ENCODE data around the gene GPSM1.

Gene GPSM1

DNA sequence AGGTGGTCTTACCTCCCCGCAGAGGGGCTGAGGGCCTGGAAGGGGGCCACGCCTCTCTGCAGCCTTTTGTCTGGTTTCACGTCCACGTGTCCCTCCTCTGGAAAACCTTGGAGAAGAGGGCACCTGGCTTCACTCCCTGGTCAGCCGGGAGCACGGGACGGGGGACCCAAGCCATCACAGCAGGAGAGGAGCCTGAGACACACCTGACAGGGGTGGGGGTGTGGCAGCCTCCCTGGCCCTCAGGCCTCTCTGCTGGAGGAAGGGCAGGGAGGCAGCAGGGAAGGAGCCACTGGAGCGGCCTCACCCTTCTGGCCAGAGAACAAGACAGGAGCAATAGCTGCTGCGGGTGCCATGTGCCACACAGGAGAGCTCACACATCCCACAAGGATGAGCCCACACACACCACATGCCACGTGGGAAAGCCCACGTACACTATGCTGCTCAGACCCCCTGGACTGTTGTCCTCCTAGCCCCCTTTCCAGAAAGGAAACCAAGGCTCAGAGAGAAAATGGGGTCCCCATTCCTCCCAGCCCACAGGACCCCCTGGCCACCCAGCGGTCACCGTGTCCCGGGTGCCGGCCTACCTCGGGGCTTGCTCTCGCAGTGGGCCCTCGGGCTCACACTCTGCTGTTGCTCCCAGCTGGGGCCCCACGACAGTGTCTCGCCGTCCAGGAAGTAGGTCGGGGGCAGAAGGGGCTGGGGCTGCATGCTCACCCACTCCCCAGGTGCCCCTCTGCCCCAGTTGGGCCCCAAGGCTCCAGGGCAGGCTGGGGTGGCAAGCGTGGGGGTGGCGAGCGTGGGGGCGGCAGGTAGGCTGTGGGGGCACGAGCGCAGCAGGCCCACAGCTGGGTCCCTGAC, 41.6 kb upstream of the GPSM1 start:
- TF ChIP-seq TEAD4 (IDR thresholded peaks at IDR 0.05) (no peak), YY1 (IDR thresholded peaks at IDR 0.05; ENCODE audit: low read depth) (no peak), CREB1 (IDR thresholded peaks at IDR 0.05; ENCODE audit: low read depth) (no peak), FOXM1 (IDR thresholded peaks at IDR 0.05; ENCODE audit: borderline replicate concordance, low read depth) (no peak), CEBPB (IDR thresholded peaks at IDR 0.05) (no peak), EGR1 (IDR thresholded peaks at IDR 0.05) (no peak), NFIC (IDR thresholded peaks at IDR 0.05) (no peak)
- TF ChIP-seq, protein P1, sequence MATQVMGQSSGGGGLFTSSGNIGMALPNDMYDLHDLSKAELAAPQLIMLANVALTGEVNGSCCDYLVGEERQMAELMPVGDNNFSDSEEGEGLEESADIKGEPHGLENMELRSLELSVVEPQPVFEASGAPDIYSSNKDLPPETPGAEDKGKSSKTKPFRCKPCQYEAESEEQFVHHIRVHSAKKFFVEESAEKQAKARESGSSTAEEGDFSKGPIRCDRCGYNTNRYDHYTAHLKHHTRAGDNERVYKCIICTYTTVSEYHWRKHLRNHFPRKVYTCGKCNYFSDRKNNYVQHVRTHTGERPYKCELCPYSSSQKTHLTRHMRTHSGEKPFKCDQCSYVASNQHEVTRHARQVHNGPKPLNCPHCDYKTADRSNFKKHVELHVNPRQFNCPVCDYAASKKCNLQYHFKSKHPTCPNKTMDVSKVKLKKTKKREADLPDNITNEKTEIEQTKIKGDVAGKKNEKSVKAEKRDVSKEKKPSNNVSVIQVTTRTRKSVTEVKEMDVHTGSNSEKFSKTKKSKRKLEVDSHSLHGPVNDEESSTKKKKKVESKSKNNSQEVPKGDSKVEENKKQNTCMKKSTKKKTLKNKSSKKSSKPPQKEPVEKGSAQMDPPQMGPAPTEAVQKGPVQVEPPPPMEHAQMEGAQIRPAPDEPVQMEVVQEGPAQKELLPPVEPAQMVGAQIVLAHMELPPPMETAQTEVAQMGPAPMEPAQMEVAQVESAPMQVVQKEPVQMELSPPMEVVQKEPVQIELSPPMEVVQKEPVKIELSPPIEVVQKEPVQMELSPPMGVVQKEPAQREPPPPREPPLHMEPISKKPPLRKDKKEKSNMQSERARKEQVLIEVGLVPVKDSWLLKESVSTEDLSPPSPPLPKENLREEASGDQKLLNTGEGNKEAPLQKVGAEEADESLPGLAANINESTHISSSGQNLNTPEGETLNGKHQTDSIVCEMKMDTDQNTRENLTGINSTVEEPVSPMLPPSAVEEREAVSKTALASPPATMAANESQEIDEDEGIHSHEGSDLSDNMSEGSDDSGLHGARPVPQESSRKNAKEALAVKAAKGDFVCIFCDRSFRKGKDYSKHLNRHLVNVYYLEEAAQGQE (IDR thresholded peaks at IDR 0.05; ENCODE audit: low read depth): no peak
- TF ChIP-seq, protein P2, sequence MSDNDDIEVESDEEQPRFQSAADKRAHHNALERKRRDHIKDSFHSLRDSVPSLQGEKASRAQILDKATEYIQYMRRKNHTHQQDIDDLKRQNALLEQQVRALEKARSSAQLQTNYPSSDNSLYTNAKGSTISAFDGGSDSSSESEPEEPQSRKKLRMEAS (IDR thresholded peaks at IDR 0.05): no peak

DNA sequence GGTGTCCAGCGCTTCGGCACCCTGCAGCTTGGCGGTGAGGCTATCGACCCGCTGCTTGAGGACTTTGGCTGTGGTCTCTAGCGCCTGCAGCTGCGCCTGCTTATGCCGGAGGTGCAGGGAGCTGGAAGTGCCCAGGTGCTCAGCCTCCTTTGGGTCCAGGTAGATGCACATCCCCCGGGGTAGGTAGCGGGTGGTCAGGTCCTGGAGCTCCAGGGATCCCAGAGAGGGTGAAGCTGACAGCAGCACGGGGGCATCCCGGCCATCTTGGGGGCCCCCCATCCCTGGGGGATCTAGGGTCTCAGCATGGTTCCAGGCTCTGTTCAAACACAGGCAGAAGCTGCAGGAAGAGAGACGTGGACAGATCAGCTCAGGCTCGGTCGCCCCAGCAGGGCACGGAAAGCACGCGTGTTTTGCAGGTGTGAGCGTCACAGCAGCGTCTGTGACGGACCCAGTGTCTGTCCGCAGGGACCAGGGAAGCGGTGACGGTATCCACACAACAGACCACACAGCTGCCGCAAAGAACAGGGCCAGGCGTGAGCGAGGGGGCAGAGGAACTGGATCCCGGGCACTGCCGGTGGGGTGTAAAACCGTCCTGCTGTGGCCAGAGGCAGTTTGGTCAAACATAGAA, 40.9 kb upstream of the GPSM1 start:
- TF ChIP-seq CEBPB (IDR thresholded peaks at IDR 0.05): no peak
- no peak for TF ChIP-seq NFIC (IDR thresholded peaks at IDR 0.05)
- no peak for TF ChIP-seq ZBTB7A (IDR thresholded peaks at IDR 0.05; ENCODE audit: low read depth)
- TF ChIP-seq YY1 (IDR thresholded peaks at IDR 0.05; ENCODE audit: low read depth): no peak
- TF ChIP-seq, protein P1 (IDR thresholded peaks at IDR 0.05; ENCODE audit: low read depth): no peak
- no peak for TF ChIP-seq TEAD4 (IDR thresholded peaks at IDR 0.05)
- no peak for TF ChIP-seq EGR1 (IDR thresholded peaks at IDR 0.05)
- no peak for TF ChIP-seq TCF12 (IDR thresholded peaks at IDR 0.05; ENCODE audit: low read depth)
- TF ChIP-seq CREB1 (IDR thresholded peaks at IDR 0.05; ENCODE audit: low read depth): no peak
- TF ChIP-seq RAD21 (IDR thresholded peaks at IDR 0.05; ENCODE audit: low read depth): no peak
- TF ChIP-seq, protein P2 (IDR thresholded peaks at IDR 0.05): no peak
- TF ChIP-seq, protein P3, sequence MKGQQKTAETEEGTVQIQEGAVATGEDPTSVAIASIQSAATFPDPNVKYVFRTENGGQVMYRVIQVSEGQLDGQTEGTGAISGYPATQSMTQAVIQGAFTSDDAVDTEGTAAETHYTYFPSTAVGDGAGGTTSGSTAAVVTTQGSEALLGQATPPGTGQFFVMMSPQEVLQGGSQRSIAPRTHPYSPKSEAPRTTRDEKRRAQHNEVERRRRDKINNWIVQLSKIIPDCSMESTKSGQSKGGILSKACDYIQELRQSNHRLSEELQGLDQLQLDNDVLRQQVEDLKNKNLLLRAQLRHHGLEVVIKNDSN (IDR thresholded peaks at IDR 0.05): no peak
- TF ChIP-seq EP300 (IDR thresholded peaks at IDR 0.05; ENCODE audit: borderline replicate concordance): no peak
- TF ChIP-seq TAF1 (IDR thresholded peaks at IDR 0.05; ENCODE audit: low read depth): no peak
- no peak for TF ChIP-seq FOXM1 (IDR thresholded peaks at IDR 0.05; ENCODE audit: borderline replicate concordance, low read depth)

DNA sequence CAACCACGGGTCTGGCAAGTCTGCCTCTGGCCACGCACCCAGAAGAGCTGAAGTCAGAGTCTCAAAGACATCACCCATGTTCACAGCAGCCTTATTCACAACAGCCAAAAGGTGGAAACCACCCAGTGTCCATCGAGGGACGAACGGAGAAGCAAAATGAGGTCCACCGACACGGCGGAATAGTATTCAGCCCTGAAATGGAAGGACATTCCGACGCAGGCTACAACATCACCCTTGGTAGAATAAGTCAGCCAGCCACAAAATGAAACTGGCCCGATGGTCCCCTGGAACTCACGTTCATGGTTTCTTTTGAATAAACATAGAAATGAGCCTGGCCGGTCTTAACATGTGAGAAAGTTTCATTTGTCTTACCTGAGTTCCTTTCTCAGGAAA, 40.4 kb upstream of the GPSM1 start:
- TF ChIP-seq, protein P3 (IDR thresholded peaks at IDR 0.05): no peak
- no peak for TF ChIP-seq FOXM1 (IDR thresholded peaks at IDR 0.05; ENCODE audit: borderline replicate concordance, low read depth)
- TF ChIP-seq, protein P1 (IDR thresholded peaks at IDR 0.05; ENCODE audit: low read depth): no peak
- TF ChIP-seq ZBTB7A (IDR thresholded peaks at IDR 0.05; ENCODE audit: low read depth): no peak
- TF ChIP-seq CREB1 (IDR thresholded peaks at IDR 0.05; ENCODE audit: low read depth): no peak
- TF ChIP-seq TAF1 (IDR thresholded peaks at IDR 0.05; ENCODE audit: low read depth): no peak
- no peak for TF ChIP-seq RAD21 (IDR thresholded peaks at IDR 0.05; ENCODE audit: low read depth)
- no peak for TF ChIP-seq TEAD4 (IDR thresholded peaks at IDR 0.05)
- no peak for TF ChIP-seq EGR1 (IDR thresholded peaks at IDR 0.05)
